ENCODE measurements around the gene TMPRSS2. TPM values are rescaled to one million over a fixed set of nuclear protein-coding genes. Genes with fewer than 3 reads are reported as not detected.
A peak's percentile ranks its signal among the peaks of the same experiment; 100 is the strongest.

Gene TMPRSS2
- not detected for total RNA-seq

DNA sequence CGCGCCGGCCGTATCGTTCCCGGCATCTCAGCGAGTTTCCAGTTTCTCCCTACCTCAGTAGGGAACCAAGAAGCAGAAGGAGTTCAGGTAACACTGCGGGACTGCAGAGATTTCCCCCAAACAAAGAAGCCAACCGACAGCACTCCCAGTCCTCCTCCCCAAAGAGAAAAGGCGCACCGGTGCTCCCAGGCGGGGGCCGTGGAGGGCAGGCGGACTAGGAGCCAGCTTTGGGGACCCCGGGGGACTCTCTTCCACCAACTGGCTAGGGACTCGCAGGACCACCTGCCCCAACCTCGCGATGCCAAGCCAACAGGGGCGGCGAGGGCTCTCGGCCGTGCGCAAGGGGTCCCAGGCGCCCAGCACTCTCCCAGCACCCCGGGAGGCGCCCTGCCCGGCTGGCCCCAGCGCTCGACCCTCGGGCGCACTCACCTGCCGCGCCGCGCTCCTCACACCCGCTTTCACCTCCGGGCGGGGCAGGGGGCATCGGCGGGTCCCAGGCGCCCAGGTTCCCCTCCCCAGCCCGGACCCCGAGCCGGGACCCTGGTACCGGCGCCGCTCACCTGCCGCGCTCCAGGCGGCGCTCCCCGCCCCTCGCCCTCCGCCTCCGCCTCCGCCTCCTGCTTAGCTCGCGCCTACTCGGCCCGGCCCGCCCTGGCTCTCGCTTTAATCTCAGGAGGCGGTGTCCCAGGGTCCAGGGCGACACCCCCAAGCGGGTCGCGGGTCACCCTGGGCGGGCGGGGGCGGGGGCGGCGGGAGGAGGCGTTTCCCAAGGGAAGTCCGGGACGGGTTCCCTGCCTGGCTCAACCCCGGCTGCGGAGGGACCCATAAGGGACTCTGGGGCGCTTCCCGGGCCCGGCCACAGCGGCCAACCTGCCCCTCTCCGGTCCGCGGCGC lies at the start of gene TMPRSS2:
TSS of gene TMPRSS2 (minus strand) at position 638 of the 894 bp plus-strand sequence. CDS start 10,025 bp downstream, outside the sequence.
- DNase-seq (ENCODE audit: low spot score in 2 of 2), result peak in 1 of 2 donors; percentile 38
- FAIRE-seq, result no peak

- no peak for DNase-seq (ENCODE audit: low spot score in 2 of 2)
- no peak for FAIRE-seq
Observed at GRCh38 chr21:41555057-41555456, 47.1 kb upstream of the TMPRSS2 start.

GRCh38 chr21:41552254-41552653 lies 44.3 kb upstream of the TMPRSS2 start:
- no peak for DNase-seq (ENCODE audit: low spot score in 2 of 2)
- FAIRE-seq, result no peak

DNA sequence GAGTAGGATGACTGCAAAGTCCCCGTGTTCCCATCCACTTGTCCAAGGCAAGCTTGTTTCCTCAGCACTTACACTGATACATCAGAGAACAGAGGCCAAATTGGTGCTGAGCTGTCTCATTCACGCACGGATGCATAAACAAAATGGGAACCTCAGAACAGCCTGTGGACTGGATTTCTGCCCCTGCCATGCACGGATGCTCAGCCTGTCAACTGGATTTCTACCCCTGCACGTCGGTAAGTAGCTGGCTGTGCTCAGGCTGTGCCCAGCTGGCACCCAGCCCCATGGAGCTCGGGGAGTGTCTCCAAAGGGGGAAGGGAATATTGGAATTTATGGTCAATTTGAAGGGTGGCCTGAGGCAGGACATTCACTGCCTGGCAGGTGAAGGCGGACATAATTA lies 40.8 kb upstream of the TMPRSS2 start:
- FAIRE-seq, result no peak
- no peak for DNase-seq (ENCODE audit: low spot score in 2 of 2)

- DNase-seq (ENCODE audit: low spot score in 2 of 2), result no peak
- FAIRE-seq, result no peak
Observed at GRCh38 chr21:41547111-41547510, 39.2 kb upstream of the TMPRSS2 start.

- no peak for DNase-seq (ENCODE audit: low spot score in 2 of 2)
- FAIRE-seq, result no peak
Observed at GRCh38 chr21:41545500-41546359, 37.8 kb upstream of the TMPRSS2 start.

GRCh38 chr21:41542727-41543126 lies 34.8 kb upstream of the TMPRSS2 start:
- no peak for DNase-seq (ENCODE audit: low spot score in 2 of 2)
- FAIRE-seq, result no peak

DNA sequence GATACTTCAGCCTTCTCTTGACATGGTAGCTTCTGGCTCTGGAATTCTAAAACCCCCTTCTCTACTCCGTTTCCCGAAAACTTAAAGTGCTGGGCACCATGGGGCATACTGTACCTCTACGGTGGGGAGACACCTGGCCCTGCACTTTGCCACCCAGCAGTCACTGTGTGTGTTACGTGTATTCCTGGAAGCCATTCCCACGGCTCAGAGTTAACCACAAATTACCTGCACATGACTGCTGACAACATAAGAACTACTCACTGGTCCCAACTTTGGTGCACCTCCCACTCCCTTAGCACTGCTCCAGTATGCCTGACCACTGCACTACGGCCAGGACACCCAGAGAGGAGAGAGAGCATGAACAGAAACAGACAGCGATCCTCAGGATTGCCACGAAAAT lies 29.4 kb upstream of the TMPRSS2 start:
- no peak for FAIRE-seq

DNA sequence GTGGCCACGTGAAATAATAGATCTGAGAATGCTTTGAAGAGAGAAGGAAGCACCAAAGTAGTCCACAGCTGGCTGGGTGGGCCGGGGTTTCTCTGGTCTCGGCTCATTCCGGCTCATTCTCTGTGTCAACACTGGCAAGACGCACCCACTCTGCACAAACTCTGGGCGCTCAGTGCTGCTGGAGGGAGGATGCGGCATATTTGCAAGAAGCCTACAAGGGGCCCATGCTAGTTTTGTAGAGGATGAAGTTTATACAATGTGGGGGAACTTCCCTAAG lies 28.8 kb upstream of the TMPRSS2 start:
- FAIRE-seq, result no peak
- DNase-seq (ENCODE audit: low spot score in 2 of 2), result no peak

More for the DNA sequence above, 29.4 kb upstream of the TMPRSS2 start:
- DNase-seq (ENCODE audit: low spot score in 2 of 2), result no peak

- no peak for FAIRE-seq
- no peak for DNase-seq (ENCODE audit: low spot score in 2 of 2)
Observed at GRCh38 chr21:41536076-41536826, 28.3 kb upstream of the TMPRSS2 start.

GRCh38 chr21:41530366-41530765 lies 22.4 kb upstream of the TMPRSS2 start:
- no peak for FAIRE-seq

DNA sequence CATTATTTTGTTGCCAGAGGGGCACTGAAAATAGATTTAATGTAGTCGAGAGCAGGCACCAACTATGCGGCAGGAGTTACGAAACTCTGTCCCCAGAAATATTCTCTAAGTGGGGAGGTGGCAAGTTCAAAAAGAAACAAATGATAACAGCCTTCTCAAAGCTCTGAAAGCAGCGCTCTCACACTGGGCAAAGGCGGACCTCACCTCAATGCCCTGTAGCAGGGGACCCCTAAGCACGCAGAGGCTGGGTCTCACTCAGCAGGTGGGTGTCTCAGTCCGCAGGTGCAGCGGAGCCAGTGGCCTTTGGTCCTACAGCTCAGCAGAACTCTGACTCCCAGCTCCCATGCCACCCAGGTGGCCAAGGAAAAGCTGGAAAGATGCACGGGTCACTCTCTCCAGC lies 21.8 kb upstream of the TMPRSS2 start:
- no peak for DNase-seq (ENCODE audit: low spot score in 2 of 2)
- no peak for FAIRE-seq

More at GRCh38 chr21:41530366-41530765, 22.4 kb upstream of the TMPRSS2 start:
- no peak for DNase-seq (ENCODE audit: low spot score in 2 of 2)

DNA sequence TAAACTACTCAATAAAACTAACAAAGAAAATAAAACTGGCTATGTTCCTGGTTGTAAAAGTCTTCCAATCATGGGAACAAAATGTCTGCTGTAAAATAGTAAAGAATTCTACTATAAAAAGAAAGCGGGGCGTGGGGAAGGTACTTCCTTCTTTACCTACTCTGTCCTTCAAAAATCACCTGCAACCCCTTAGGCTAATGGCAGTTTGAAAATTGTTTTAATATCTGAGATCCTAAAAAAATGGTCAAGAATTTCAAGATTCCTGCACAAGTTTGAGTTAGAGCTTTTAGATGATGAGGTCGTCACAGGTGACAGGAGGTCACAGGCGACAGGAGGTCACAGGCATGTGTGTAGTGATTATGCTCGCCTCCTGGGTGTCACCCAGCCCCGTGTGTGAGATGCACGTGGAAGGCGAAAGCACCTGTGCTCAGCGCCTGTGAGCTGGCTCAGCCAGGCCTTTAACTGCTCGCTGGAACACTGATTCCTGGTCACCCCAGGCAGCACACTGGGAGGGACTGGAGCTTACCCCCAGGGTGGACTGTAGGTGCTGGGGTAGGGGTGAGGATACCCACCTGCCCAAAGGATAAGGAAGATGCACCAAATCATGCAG lies 18.6 kb upstream of the TMPRSS2 start:
- FAIRE-seq, result no peak

DNA sequence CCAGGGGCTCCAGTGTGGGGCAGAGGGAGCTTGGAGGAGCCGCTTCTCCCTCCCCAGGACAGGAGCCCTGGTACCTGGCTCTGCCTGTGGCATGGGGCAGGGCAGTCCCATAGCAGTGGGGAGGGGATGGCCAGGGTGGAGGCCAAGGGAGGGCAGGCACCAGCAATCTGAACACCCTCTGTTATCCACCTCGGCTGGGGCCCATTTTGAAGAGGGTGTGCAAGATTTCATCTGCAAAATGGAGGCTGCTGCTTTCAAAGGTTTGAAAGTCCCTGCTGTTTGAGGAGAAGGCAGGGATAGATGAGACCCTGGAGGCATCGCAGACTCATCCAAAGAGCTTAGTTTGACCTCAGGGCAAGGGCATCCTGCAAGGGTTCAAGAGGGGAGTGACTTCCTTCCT lies 15.2 kb upstream of the TMPRSS2 start:
- no peak for DNase-seq (ENCODE audit: low spot score in 2 of 2)
- FAIRE-seq, result no peak

More for the DNA sequence above, 18.6 kb upstream of the TMPRSS2 start:
- no peak for DNase-seq (ENCODE audit: low spot score in 2 of 2)

GRCh38 chr21:41521489-41522027 lies 13.6 kb upstream of the TMPRSS2 start:
- FAIRE-seq (no peak), DNase-seq (ENCODE audit: low spot score in 2 of 2) (no peak)

GRCh38 chr21:41520560-41521442 lies 12.8 kb upstream of the TMPRSS2 start:
- FAIRE-seq (no peak), DNase-seq (ENCODE audit: low spot score in 2 of 2) (no peak)

DNA sequence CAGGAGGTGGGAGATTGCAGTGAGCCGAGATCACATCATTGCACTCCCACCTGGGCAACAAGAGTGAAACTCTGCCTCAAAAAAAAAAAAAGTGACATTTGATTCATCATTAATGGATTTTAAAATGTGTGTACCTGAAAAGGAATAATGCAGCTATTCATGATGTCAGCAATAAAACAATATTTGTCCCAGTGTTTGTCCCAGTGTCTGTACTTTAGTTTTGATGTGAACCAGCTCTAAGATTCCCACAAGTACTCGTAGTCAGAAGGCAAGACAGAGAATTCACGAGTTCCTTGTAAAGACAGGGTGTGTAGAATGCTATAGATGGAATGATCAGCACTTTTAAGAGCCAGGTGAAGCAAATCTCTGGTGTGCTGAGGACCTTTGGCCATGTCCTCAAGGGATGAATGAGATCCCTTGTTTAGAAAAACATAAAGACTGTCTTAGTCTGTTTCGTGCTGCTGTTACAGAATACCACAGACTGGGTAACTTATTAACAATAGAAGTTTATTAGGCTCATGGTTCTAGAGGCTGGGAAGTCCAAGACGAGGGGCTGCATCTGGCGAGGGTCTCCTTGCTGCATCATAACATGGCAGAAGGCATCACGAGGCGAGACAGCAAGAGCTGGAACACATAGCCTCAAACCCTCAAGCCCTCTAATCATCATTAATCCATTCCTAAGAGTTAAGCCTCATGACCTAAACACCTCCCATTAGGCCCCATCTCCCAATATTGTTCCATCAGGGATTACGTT lies 12.0 kb upstream of the TMPRSS2 start:
- FAIRE-seq (no peak), DNase-seq (ENCODE audit: low spot score in 2 of 2) (no peak)

DNA sequence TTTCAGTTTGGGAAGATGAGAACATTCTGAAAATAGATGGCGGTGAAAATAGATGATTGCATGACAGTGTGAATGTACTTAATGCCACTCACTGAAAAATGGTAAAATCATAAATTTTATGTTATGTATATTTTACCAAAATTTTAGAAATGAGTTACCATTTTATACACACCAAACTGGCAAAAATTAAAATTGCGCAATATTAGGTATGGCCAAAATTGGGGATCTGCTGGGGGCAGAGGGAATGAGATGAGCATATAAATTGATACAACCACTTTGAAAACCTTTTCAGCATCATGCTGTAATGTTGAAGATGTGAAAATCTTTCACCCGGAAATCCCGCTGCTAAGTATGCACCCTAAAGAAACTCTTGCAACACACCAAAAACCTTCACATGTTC lies 10.8 kb upstream of the TMPRSS2 start:
- DNase-seq (ENCODE audit: low spot score in 2 of 2) (no peak), FAIRE-seq (no peak)

Data from frontal cortex (tissue), 4 donors.